Ovary (tissue), 3 donors: ENCODE data around the gene DNA2.

Experiments
- EP300 ChIP-seq: sonication (generic); formaldehyde crosslinking; IDR thresholded peaks from one replicate; pipeline ENCODE4 v1.6.1; 2017; ENCODE audit warnings: antibody characterized with exemption
- POLR2A ChIP-seq: fragments of 450-650 bp; IDR thresholded peaks from one replicate; pipeline ENCODE4 v1.6.1; 2017; ENCODE audit warnings: antibody characterized with exemption, mild to moderate bottlenecking, moderate library complexity
- TF ChIP-seq, protein P1 (sequence below), 3 donors: fragments of 450-650 bp in 2 of 3; fragments of 200-600 bp in 1 of 3; IDR thresholded peaks; one replicate each; pipeline versions ENCODE4 v1.5.1 to v1.8.0; 2016 to 2022; ENCODE audit warnings: antibody characterized with exemption in 3 of 3, mild to moderate bottlenecking in 1 of 3
- donor health status: DM: no; HTN: no; CAD: no.

DNA sequence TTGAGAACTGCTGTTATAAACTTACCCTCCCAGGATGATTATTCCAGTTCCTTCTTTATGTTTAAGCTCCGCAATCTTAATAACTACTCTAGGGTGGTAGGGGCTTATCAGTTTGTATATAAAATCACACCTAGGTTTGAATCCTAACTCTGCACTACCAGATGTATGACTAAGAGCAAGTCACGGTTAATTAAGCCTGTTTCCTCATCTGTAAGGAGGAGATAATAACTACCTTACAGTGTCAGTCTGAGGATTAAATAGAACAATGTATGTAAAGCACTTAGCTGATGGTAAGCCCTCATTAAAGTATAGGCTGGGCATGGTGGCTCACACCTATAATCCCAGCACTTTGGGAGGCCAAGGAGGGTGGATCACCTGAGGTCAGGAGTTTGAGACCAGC, 9.2 kb downstream of the DNA2 start:
- TF ChIP-seq, protein P1, sequence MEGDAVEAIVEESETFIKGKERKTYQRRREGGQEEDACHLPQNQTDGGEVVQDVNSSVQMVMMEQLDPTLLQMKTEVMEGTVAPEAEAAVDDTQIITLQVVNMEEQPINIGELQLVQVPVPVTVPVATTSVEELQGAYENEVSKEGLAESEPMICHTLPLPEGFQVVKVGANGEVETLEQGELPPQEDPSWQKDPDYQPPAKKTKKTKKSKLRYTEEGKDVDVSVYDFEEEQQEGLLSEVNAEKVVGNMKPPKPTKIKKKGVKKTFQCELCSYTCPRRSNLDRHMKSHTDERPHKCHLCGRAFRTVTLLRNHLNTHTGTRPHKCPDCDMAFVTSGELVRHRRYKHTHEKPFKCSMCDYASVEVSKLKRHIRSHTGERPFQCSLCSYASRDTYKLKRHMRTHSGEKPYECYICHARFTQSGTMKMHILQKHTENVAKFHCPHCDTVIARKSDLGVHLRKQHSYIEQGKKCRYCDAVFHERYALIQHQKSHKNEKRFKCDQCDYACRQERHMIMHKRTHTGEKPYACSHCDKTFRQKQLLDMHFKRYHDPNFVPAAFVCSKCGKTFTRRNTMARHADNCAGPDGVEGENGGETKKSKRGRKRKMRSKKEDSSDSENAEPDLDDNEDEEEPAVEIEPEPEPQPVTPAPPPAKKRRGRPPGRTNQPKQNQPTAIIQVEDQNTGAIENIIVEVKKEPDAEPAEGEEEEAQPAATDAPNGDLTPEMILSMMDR (IDR thresholded peaks at IDR 0.05): no peak
- TF ChIP-seq POLR2A (no peak), EP300 (no peak)
